ENCODE measurements around the gene WDR73. TPM values are rescaled to one million over a fixed set of nuclear protein-coding genes. Genes with fewer than 3 reads are reported as not detected.

Gene WDR73
- polyA plus RNA-seq, 1 donor (not counting 4 experiments of a cell fraction or from before 2014, with no cell fraction given), result 23.6 TPM

DNA sequence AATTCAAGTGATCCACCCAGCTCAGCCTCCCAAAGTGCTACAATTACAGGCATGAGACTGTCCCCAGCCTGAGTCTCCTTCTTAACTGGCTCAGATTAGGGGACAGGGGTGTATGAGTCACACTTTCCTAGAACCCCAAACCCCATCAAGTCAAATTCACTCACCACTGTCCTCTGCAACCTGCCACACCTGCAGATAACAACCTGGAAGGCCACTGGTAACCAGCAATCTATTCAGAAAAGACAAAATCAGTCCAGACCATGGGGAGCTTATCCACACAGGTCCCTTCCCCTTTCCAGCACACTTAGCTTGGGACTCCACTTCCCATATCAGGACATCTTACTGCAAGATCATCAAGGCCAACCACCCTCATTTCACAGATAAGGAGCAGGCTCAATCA, 6.4 kb downstream of the WDR73 start:
- H3K27me3 ChIP-seq (ENCODE audit: control insufficient read depth, extremely low read depth, insufficient read depth, low read length), result no peaks in the 10 kb centered on the region
- DNase-seq (ENCODE audit: low read depth, low spot score) (no peak), FAIRE-seq (no peak)
- H3K9me3 ChIP-seq (ENCODE audit: control insufficient read depth, low read depth, low read length), result no peaks in the 10 kb centered on the region
- no peak overlapping the region for H3K4me3 ChIP-seq (ENCODE audit: control insufficient read depth in 2 of 3, extremely low read depth in 1 of 3, insufficient read depth in 2 of 3, low read depth in 1 of 3, low read length in 3 of 3)
- no peak overlapping the region for H3K27ac ChIP-seq (ENCODE audit: control insufficient read depth, insufficient read depth, low read length)
- dilution Hi-C loops (cut with MboI; ENCODE audit: extremely low pct_ligation_motif_present, low sequenced_read_pairs), result no loop called here
- H3K36me3 ChIP-seq (ENCODE audit: control insufficient read depth in 2 of 2, extremely low read depth in 1 of 2, insufficient read depth in 2 of 2, low read length in 2 of 2), result peaks cover 34 to 50% of the 10 kb centered on the region in 2 experiments
- peaks cover 3% of the 10 kb centered on the region for H3K4me1 ChIP-seq (ENCODE audit: control insufficient read depth, extremely low read depth, insufficient read depth, low read length)
- no peak overlapping the region for H2AFZ ChIP-seq (ENCODE audit: control insufficient read depth, low read length)
- no peaks in the 10 kb centered on the region for H3K9me1 ChIP-seq (ENCODE audit: control insufficient read depth, extremely low read depth, insufficient read depth, low read length)
- H3K9ac ChIP-seq (ENCODE audit: control insufficient read depth, extremely low read depth, insufficient read depth, low read length), result no peak overlapping the region
- H3K4me2 ChIP-seq (ENCODE audit: control insufficient read depth, extremely low read depth, insufficient read depth, low read depth, low read length), result no peak overlapping the region
- no peaks in the 10 kb centered on the region for H4K20me1 ChIP-seq (ENCODE audit: control insufficient read depth, extremely low read depth, insufficient read depth, low read length)
- peaks cover 10% of the 10 kb centered on the region for H3K79me2 ChIP-seq (ENCODE audit: control insufficient read depth, insufficient read depth, low read length)
- TF ChIP-seq EZH2 (IDR thresholded peaks at IDR 0.05; ENCODE audit: low read length), result no peak
- TF ChIP-seq, protein P1, sequence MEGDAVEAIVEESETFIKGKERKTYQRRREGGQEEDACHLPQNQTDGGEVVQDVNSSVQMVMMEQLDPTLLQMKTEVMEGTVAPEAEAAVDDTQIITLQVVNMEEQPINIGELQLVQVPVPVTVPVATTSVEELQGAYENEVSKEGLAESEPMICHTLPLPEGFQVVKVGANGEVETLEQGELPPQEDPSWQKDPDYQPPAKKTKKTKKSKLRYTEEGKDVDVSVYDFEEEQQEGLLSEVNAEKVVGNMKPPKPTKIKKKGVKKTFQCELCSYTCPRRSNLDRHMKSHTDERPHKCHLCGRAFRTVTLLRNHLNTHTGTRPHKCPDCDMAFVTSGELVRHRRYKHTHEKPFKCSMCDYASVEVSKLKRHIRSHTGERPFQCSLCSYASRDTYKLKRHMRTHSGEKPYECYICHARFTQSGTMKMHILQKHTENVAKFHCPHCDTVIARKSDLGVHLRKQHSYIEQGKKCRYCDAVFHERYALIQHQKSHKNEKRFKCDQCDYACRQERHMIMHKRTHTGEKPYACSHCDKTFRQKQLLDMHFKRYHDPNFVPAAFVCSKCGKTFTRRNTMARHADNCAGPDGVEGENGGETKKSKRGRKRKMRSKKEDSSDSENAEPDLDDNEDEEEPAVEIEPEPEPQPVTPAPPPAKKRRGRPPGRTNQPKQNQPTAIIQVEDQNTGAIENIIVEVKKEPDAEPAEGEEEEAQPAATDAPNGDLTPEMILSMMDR (optimal IDR thresholded peaks at IDR 0.05 in 1 of 3, IDR thresholded peaks at IDR 0.05 in 1 of 3, conservative IDR thresholded peaks at IDR 0.05 in 1 of 3; ENCODE audit: extremely low read depth in 1 of 3, insufficient read depth in 2 of 3, low read length in 3 of 3), result no peak

DNA sequence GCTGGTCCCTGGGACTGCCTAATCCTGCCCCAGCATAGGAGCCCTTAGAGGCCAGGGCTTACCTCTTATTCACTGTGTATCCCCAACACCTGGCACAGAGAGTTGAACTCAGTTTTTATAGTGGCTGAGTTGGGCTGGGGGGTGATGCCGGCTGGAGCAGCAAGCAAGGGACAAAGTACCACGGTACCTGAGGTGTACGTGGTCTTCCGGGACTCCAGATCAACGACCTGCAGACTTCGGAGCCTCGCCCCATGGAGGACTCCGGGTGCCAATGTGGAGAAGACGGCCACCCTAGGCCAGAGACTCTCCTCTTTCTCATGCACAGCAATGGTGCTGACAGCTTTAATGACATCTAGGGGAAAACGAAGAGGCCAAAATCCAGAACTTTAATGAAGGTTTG, 8.1 kb downstream of the WDR73 start:
- TF ChIP-seq, protein P1 (optimal IDR thresholded peaks at IDR 0.05 in 1 of 3, IDR thresholded peaks at IDR 0.05 in 1 of 3, conservative IDR thresholded peaks at IDR 0.05 in 1 of 3; ENCODE audit: extremely low read depth in 1 of 3, insufficient read depth in 2 of 3, low read length in 3 of 3), result no peak
- no peak for TF ChIP-seq EZH2 (IDR thresholded peaks at IDR 0.05; ENCODE audit: low read length)
- no peak for FAIRE-seq
- Histone ChIP-seq H3K4me2 (ENCODE audit: control insufficient read depth, extremely low read depth, insufficient read depth, low read depth, low read length) (no peak overlapping the region), H3K9me3 (ENCODE audit: control insufficient read depth, low read depth, low read length) (no peaks in the 10 kb centered on the region), H4K20me1 (ENCODE audit: control insufficient read depth, extremely low read depth, insufficient read depth, low read length) (no peaks in the 10 kb centered on the region), H3K36me3 (ENCODE audit: control insufficient read depth in 2 of 2, extremely low read depth in 1 of 2, insufficient read depth in 2 of 2, low read length in 2 of 2) (peaks cover 38 to 48% of the 10 kb centered on the region in 2 experiments), H3K27ac (ENCODE audit: control insufficient read depth, insufficient read depth, low read length) (no peak overlapping the region), H3K4me3 (ENCODE audit: control insufficient read depth in 2 of 3, extremely low read depth in 1 of 3, insufficient read depth in 2 of 3, low read depth in 1 of 3, low read length in 3 of 3) (no peak overlapping the region), H3K4me1 (ENCODE audit: control insufficient read depth, extremely low read depth, insufficient read depth, low read length) (no peaks in the 10 kb centered on the region), H3K27me3 (ENCODE audit: control insufficient read depth, extremely low read depth, insufficient read depth, low read length) (no peaks in the 10 kb centered on the region), H2AFZ (ENCODE audit: control insufficient read depth, low read length) (no peak overlapping the region), H3K79me2 (ENCODE audit: control insufficient read depth, insufficient read depth, low read length) (no peaks in the 10 kb centered on the region), H3K9me1 (ENCODE audit: control insufficient read depth, extremely low read depth, insufficient read depth, low read length) (no peaks in the 10 kb centered on the region), H3K9ac (ENCODE audit: control insufficient read depth, extremely low read depth, insufficient read depth, low read length) (no peak overlapping the region)
- dilution Hi-C loops (cut with MboI; ENCODE audit: extremely low pct_ligation_motif_present, low sequenced_read_pairs), result no loop called here
- no peak for DNase-seq (ENCODE audit: low read depth, low spot score)
